Natural killer cell (primary cell): ENCODE data around the gene RELN. TPM values are rescaled to one million over a fixed set of nuclear protein-coding genes. Genes with fewer than 3 reads are reported as not detected.

Experiments used
- ATAC-seq, 3 donors: fragments of 150-1000 bp in 2 of 3; fragments of 200-7000 bp in 1 of 3; cut with Tn5 transposase; 1 replicate in 1 of 3; 2 replicates in 2 of 3; pipeline ENCODE4 v1.10.0; 2021; ENCODE audit warnings: mild to moderate bottlenecking in 2 of 3, moderate library complexity in 2 of 3
- DNase-seq, 2 donors: peaks; one replicate each; pipeline versions ENCODE4 v3.0.0 to v3.0.0-alpha.2; 2013 to 2021; ENCODE audit warnings: mixed read lengths in 1 of 2
- H3K27ac ChIP-seq: one replicate; pipeline ENCODE4 v1.5.1; 2013; ENCODE audit warnings: mild to moderate bottlenecking, low read length
- H3K27me3 ChIP-seq: one replicate; pipeline ENCODE4 v1.6.1; 2013; ENCODE audit warnings: low read length; ENCODE audit not compliant: control insufficient read depth, insufficient read depth
- H3K36me3 ChIP-seq: one replicate; pipeline ENCODE4 v1.6.1; 2013; ENCODE audit warnings: low read length; ENCODE audit not compliant: control insufficient read depth, insufficient read depth
- H3K4me1 ChIP-seq: one replicate; pipeline ENCODE4 v1.6.1; 2013; ENCODE audit warnings: low read length; ENCODE audit not compliant: control insufficient read depth, insufficient read depth
- H3K4me3 ChIP-seq: one replicate; pipeline ENCODE4 v1.5.1; 2013; ENCODE audit warnings: low read length
- H3K9me3 ChIP-seq: one replicate; pipeline ENCODE4 v1.6.1; 2013; ENCODE audit warnings: low read length; ENCODE audit not compliant: control insufficient read depth, insufficient read depth
- H3K27ac Mint-ChIP-seq, 2 donors: one replicate each; pipeline ENCODE4 v1.8.0; 2022; ENCODE audit warnings: mild to moderate bottlenecking in 2 of 2, mixed read lengths in 2 of 2, moderate library complexity in 1 of 2
- H3K27me3 Mint-ChIP-seq, 2 donors: one replicate each; pipeline ENCODE4 v1.8.0; 2022; ENCODE audit warnings: low read depth in 2 of 2, mixed read lengths in 2 of 2
- H3K36me3 Mint-ChIP-seq: one replicate; pipeline ENCODE4 v1.8.0; 2022; ENCODE audit warnings: mixed read lengths
- H3K4me1 Mint-ChIP-seq, 2 donors: one replicate each; pipeline ENCODE4 v1.8.0; 2022; ENCODE audit warnings: mixed read lengths in 2 of 2
- H3K4me3 Mint-ChIP-seq: one replicate; pipeline ENCODE4 v1.8.0; 2022; ENCODE audit warnings: mild to moderate bottlenecking, moderate library complexity, mixed read lengths
- H3K9me3 Mint-ChIP-seq, 2 donors: one replicate each; pipeline ENCODE4 v1.8.0; 2022; ENCODE audit warnings: mixed read lengths in 2 of 2
- WGBS: methylation state at CpG from one replicate; pipeline ENCODE4 v1.1.7; 2013; ENCODE audit warnings: missing lambda C conversion rate; ENCODE audit not compliant: insufficient coverage; 5-methylcytosine and 5-hydroxymethylcytosine counted together
- intact Hi-C: fragments of 100-400 bp; cut with micrococcal nuclease; formaldehyde crosslinking; loops from one replicate; pipeline ENCODE4 v1.14.2; 2022
- total RNA-seq, 4 donors: library from RNA; stranded (reverse); fragments of 120-200 nt in 1 of 4; gene quantifications; one replicate each; pipeline versions ENCODE4 v1.2.3 to v1.2.4, GENCODE V29; 2013 to 2022
- TF ChIP-seq, protein P1 (sequence below): fragments of 200-600 bp; IDR thresholded peaks from one replicate; pipeline ENCODE4 v1.8.0; 2022; ENCODE audit warnings: antibody characterized with exemption

Gene RELN
- total RNA-seq, 3 donors from 2014 or later (not counting 1 experiment from before 2014, with no cell fraction given), result not detected

DNA sequence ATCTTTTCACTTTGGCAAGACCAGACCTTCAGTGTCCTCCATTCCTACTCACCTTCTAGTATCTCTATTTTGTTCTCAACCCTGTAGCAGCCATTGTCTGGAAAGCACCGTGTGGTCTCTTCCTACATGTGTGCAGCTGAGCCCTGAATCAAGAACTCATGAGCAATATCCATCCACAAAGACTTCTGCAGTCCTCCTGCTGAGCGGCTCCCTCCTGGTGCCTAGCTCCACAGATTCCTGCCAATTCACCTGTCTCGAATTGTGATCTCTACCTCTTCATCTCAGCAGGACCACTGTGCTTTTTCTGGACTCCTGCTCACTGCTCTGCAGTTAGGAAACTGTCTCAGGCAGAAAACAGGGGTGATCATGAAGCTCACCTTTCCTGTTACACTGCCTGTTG is 118.8 kb downstream of the RELN start:
- intact Hi-C loops, result no loop called here
- H3K27ac Mint-ChIP-seq, result no peak overlapping the region
- DNase-seq (no peak), ATAC-seq (no peak)
- TF ChIP-seq, protein P1, sequence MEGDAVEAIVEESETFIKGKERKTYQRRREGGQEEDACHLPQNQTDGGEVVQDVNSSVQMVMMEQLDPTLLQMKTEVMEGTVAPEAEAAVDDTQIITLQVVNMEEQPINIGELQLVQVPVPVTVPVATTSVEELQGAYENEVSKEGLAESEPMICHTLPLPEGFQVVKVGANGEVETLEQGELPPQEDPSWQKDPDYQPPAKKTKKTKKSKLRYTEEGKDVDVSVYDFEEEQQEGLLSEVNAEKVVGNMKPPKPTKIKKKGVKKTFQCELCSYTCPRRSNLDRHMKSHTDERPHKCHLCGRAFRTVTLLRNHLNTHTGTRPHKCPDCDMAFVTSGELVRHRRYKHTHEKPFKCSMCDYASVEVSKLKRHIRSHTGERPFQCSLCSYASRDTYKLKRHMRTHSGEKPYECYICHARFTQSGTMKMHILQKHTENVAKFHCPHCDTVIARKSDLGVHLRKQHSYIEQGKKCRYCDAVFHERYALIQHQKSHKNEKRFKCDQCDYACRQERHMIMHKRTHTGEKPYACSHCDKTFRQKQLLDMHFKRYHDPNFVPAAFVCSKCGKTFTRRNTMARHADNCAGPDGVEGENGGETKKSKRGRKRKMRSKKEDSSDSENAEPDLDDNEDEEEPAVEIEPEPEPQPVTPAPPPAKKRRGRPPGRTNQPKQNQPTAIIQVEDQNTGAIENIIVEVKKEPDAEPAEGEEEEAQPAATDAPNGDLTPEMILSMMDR, result no peak
- H3K4me3 ChIP-seq, result no peak overlapping the region
- H3K9me3 Mint-ChIP-seq, result peaks cover 0 to 3% of the 10 kb centered on the region in 2 donors
- H3K36me3 ChIP-seq, result no peaks in the 10 kb centered on the region
- no peaks in the 10 kb centered on the region for H3K36me3 Mint-ChIP-seq
- H3K4me1 Mint-ChIP-seq, result no peaks in the 10 kb centered on the region
- H3K9me3 ChIP-seq, result no peaks in the 10 kb centered on the region
- WGBS, result 74% methylated on average over 3 of the region's 3 CpGs
- H3K27me3 ChIP-seq, result no peaks in the 10 kb centered on the region
- no peaks in the 10 kb centered on the region for H3K4me1 ChIP-seq
- no peak overlapping the region for H3K27ac ChIP-seq
- H3K27me3 Mint-ChIP-seq, result no peaks in the 10 kb centered on the region
- H3K4me3 Mint-ChIP-seq, result no peak overlapping the region

DNA sequence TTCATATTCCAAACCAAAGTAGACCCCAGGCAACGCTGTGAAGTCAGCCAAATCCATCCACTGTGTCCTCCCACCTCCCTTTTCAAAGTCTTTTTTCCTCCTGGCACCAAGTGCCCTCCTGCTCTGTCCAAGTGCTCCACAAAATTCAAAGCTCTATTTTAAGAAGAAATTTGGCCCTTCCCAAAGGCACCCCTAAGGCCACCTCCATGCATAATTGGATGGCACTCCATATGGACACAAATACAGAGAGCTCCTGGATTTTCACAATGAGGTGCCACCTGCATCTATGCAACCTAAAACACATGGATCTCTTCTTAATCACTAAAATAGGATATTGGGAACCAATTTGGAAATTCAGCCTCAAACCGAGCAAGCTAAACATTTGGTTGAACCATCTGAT is 121.6 kb downstream of the RELN start:
- no peaks in the 10 kb centered on the region for H3K27me3 ChIP-seq
- H3K27ac ChIP-seq, result no peak overlapping the region
- ATAC-seq, result no peak
- no peaks in the 10 kb centered on the region for H3K4me1 ChIP-seq
- no peaks in the 10 kb centered on the region for H3K4me1 Mint-ChIP-seq
- no peak overlapping the region for H3K27ac Mint-ChIP-seq
- peaks cover 2 to 3% of the 10 kb centered on the region in 2 donors for H3K9me3 Mint-ChIP-seq
- H3K27me3 Mint-ChIP-seq, result no peaks in the 10 kb centered on the region
- H3K4me3 ChIP-seq, result no peak overlapping the region
- H3K36me3 Mint-ChIP-seq, result no peaks in the 10 kb centered on the region
- H3K36me3 ChIP-seq, result no peaks in the 10 kb centered on the region
- 89% methylated on average over 2 of the region's 2 CpGs for WGBS
- intact Hi-C loops, result no loop called here
- no peak overlapping the region for H3K4me3 Mint-ChIP-seq
- no peak for DNase-seq
- H3K9me3 ChIP-seq, result no peaks in the 10 kb centered on the region
- TF ChIP-seq, protein P1, result no peak

DNA sequence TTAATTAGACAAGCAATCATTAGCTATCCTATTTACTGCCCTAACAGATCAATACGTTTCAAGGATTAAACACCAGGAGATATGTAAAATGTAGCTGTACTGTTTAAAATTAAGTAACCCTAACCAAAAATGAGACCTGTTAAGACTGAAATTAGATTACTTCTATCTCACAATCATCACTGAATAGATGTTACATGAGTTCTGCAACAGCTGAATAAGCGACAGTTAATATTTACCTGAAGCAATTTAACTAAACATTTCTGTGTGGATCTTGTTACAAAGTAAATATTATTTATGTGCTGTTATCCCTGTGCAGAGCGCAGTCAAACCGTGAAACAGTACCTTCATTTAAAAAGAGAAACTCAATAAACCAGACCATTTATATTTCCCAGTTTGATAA is 122.5 kb downstream of the RELN start:
- H3K9me3 Mint-ChIP-seq, result peaks cover 2 to 5% of the 10 kb centered on the region in 2 donors
- ATAC-seq, result no peak

DNA sequence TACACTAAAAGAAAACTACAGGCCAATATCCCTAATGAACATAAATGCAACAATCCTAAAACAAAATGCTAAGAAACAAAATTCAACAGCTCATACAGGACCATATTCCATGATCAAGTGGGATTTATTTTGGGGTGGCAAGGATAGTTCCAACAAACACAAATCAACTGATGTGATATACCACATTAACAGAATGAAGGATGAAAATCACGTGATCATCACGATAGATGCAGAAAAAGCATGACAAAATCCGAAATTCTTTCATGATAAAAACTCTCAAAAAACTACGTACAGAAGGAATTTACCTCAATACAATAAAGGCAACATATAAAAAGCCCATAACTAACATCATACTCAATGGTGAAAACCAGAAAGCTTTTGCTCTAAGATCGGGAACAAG is 124.0 kb downstream of the RELN start:
- Mint-ChIP-seq H3K27me3 (no peaks in the 10 kb centered on the region), H3K9me3 (peaks cover 2% of the 10 kb centered on the region in 2 donors), H3K27ac (no peak overlapping the region), H3K4me1 (no peaks in the 10 kb centered on the region), H3K36me3 (no peaks in the 10 kb centered on the region), H3K4me3 (no peak overlapping the region)
- H3K27me3 ChIP-seq, result no peaks in the 10 kb centered on the region
- 84% methylated on average over 4 of the region's 5 CpGs for WGBS
- intact Hi-C loops, result no loop called here
- H3K4me1 ChIP-seq, result no peaks in the 10 kb centered on the region
- H3K9me3 ChIP-seq, result no peaks in the 10 kb centered on the region
- no peaks in the 10 kb centered on the region for H3K36me3 ChIP-seq
- TF ChIP-seq, protein P1, result no peak
- ATAC-seq (no peak), DNase-seq (no peak)
- no peak overlapping the region for H3K27ac ChIP-seq
- H3K4me3 ChIP-seq, result no peak overlapping the region

More for the DNA sequence above, 122.5 kb downstream of the RELN start:
- Histone ChIP-seq H3K9me3 (no peaks in the 10 kb centered on the region), H3K4me1 (no peaks in the 10 kb centered on the region), H3K27ac (no peak overlapping the region), H3K36me3 (no peaks in the 10 kb centered on the region), H3K27me3 (no peaks in the 10 kb centered on the region), H3K4me3 (no peak overlapping the region)
- no peaks in the 10 kb centered on the region for H3K36me3 Mint-ChIP-seq
- H3K27me3 Mint-ChIP-seq, result no peaks in the 10 kb centered on the region
- TF ChIP-seq, protein P1, result no peak
- no peak overlapping the region for H3K4me3 Mint-ChIP-seq
- no peaks in the 10 kb centered on the region for H3K4me1 Mint-ChIP-seq
- no peak for DNase-seq
- no peak overlapping the region for H3K27ac Mint-ChIP-seq
- intact Hi-C loops, result no loop called here
- WGBS, result 100% methylated on average over 2 of the region's 4 CpGs
